Measurements from ENCODE around the gene TNNT3. TPM values are rescaled to one million over a fixed set of nuclear protein-coding genes. Genes with fewer than 3 reads are reported as not detected.

Gene TNNT3
- total RNA-seq, 2 experiments from 2014 or later, result 19.1 to 21.9 TPM

- Histone ChIP-seq H3K4me1 (ENCODE audit: insufficient read depth, low read length) (no peaks in the 10 kb centered on the region), H3K9me3 (ENCODE audit: control insufficient read depth in 1 of 2, insufficient read depth in 1 of 2, low read length in 2 of 2) (no peaks in the 10 kb centered on the region), H3K36me3 (ENCODE audit: insufficient read depth, low read length) (no peaks in the 10 kb centered on the region), H3K27ac (ENCODE audit: low read depth in 1 of 2, low read length in 2 of 2) (no peak overlapping the region), H3K4me3 (ENCODE audit: low read length) (no peak overlapping the region), H3K27me3 (ENCODE audit: control insufficient read depth in 1 of 2, insufficient read depth in 2 of 2, low read length in 2 of 2) (no peaks in the 10 kb centered on the region)
- intact Hi-C loops (cut with DNase I, micrococcal nuclease), result no loop called here
- DNase-seq (no peak), ATAC-seq (ENCODE audit: poor library complexity) (no peak)
- H3K4me1 Mint-ChIP-seq (ENCODE audit: low read depth), result no peaks in the 10 kb centered on the region
- H3K36me3 Mint-ChIP-seq (ENCODE audit: low read depth), result no peaks in the 10 kb centered on the region
- POLR2A ChIA-PET, result no interaction called here
- no peaks in the 10 kb centered on the region for H3K9me3 Mint-ChIP-seq
- H3K27ac Mint-ChIP-seq, result no peak overlapping the region
- CTCF ChIA-PET, result no interaction called here
- H3K27me3 Mint-ChIP-seq, result no peaks in the 10 kb centered on the region
- TF ChIP-seq CTCF (IDR thresholded peaks at IDR 0.05), result no peak
- no peak overlapping the region for H3K4me3 Mint-ChIP-seq
These were observed 44.4 kb downstream of the TNNT3 start for GRCh38 chr11:1963864-1964263.

GRCh38 chr11:1964348-1964747, 44.8 kb downstream of the TNNT3 start:
- H3K9me3 ChIP-seq (ENCODE audit: control insufficient read depth in 1 of 2, insufficient read depth in 1 of 2, low read length in 2 of 2), result no peaks in the 10 kb centered on the region
- Mint-ChIP-seq H3K27me3 (no peaks in the 10 kb centered on the region), H3K27ac (no peak overlapping the region), H3K4me1 (ENCODE audit: low read depth) (no peaks in the 10 kb centered on the region), H3K4me3 (no peak overlapping the region), H3K9me3 (no peaks in the 10 kb centered on the region), H3K36me3 (ENCODE audit: low read depth) (no peaks in the 10 kb centered on the region)
- no peaks in the 10 kb centered on the region for H3K36me3 ChIP-seq (ENCODE audit: insufficient read depth, low read length)
- intact Hi-C loops (cut with DNase I, micrococcal nuclease), result no loop called here
- CTCF ChIA-PET, result no interaction called here
- H3K4me3 ChIP-seq (ENCODE audit: low read length), result no peak overlapping the region
- no peak overlapping the region for H3K27ac ChIP-seq (ENCODE audit: low read depth in 1 of 2, low read length in 2 of 2)
- TF ChIP-seq CTCF (IDR thresholded peaks at IDR 0.05), result no peak
- no peak for DNase-seq
- ATAC-seq (ENCODE audit: poor library complexity), result no peak
- H3K27me3 ChIP-seq (ENCODE audit: control insufficient read depth in 1 of 2, insufficient read depth in 2 of 2, low read length in 2 of 2), result no peaks in the 10 kb centered on the region
- POLR2A ChIA-PET, result no interaction called here
- no peaks in the 10 kb centered on the region for H3K4me1 ChIP-seq (ENCODE audit: insufficient read depth, low read length)

GRCh38 chr11:1964955-1965354, 45.5 kb downstream of the TNNT3 start:
- no peak for DNase-seq
- Histone ChIP-seq H3K36me3 (ENCODE audit: insufficient read depth, low read length) (no peaks in the 10 kb centered on the region), H3K9me3 (ENCODE audit: control insufficient read depth in 1 of 2, insufficient read depth in 1 of 2, low read length in 2 of 2) (no peaks in the 10 kb centered on the region), H3K27me3 (ENCODE audit: control insufficient read depth in 1 of 2, insufficient read depth in 2 of 2, low read length in 2 of 2) (no peaks in the 10 kb centered on the region), H3K4me3 (ENCODE audit: low read length) (no peak overlapping the region), H3K27ac (ENCODE audit: low read depth in 1 of 2, low read length in 2 of 2) (no peak overlapping the region), H3K4me1 (ENCODE audit: insufficient read depth, low read length) (no peaks in the 10 kb centered on the region)
- ChIA-PET CTCF (interaction anchor here (0.8 kb wide), 1 partner anchor 271 kb away, joined by 3 read pairs; no protein-coding TSS in a partner anchor), POLR2A (no interaction called here)
- H3K4me3 Mint-ChIP-seq, result no peak overlapping the region
- intact Hi-C loops (cut with DNase I, micrococcal nuclease), result no loop called here
- TF ChIP-seq CTCF (IDR thresholded peaks at IDR 0.05), result no peak
- no peaks in the 10 kb centered on the region for H3K36me3 Mint-ChIP-seq (ENCODE audit: low read depth)
- H3K27ac Mint-ChIP-seq, result no peak overlapping the region
- no peaks in the 10 kb centered on the region for H3K4me1 Mint-ChIP-seq (ENCODE audit: low read depth)
- ATAC-seq (ENCODE audit: poor library complexity), result no peak
- no peaks in the 10 kb centered on the region for H3K9me3 Mint-ChIP-seq
- no peaks in the 10 kb centered on the region for H3K27me3 Mint-ChIP-seq
